Measurements from ENCODE around the gene HABP4.

Gene HABP4

DNA sequence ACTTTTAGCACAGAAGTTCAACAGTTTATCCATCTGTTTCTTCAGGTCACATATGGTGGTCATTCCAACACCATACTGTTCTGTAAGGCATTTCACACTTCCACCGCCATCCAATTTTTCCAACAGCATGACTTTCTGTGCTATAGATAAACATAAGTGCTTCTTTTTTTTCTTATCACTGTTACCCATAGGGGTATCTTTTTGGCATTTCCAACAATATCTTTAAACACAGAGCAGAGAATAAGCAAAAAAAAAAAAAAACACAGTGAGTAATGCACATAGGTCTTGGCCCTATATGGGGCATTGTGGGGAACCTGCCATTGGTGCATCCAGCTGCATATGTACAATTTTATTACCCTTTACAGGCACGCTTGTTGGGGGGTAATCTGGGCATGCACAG lies 19.6 kb upstream of the HABP4 start:
- no peak for DNase-seq (ENCODE audit: low read depth, low spot score)
- TF ChIP-seq, protein P1, sequence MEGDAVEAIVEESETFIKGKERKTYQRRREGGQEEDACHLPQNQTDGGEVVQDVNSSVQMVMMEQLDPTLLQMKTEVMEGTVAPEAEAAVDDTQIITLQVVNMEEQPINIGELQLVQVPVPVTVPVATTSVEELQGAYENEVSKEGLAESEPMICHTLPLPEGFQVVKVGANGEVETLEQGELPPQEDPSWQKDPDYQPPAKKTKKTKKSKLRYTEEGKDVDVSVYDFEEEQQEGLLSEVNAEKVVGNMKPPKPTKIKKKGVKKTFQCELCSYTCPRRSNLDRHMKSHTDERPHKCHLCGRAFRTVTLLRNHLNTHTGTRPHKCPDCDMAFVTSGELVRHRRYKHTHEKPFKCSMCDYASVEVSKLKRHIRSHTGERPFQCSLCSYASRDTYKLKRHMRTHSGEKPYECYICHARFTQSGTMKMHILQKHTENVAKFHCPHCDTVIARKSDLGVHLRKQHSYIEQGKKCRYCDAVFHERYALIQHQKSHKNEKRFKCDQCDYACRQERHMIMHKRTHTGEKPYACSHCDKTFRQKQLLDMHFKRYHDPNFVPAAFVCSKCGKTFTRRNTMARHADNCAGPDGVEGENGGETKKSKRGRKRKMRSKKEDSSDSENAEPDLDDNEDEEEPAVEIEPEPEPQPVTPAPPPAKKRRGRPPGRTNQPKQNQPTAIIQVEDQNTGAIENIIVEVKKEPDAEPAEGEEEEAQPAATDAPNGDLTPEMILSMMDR (IDR thresholded peaks at IDR 0.05; ENCODE audit: insufficient read depth, low read length, missing control alignments): no peak
- ChIA-PET CTCF (interaction anchor here (1.4 kb wide), 1 partner anchor 8 kb away, joined by 3 read pairs; no protein-coding TSS in a partner anchor), POLR2A (no interaction called here)
- no peak overlapping the region for H3K4me3 ChIP-seq (ENCODE audit: low read depth, low read length)

DNA sequence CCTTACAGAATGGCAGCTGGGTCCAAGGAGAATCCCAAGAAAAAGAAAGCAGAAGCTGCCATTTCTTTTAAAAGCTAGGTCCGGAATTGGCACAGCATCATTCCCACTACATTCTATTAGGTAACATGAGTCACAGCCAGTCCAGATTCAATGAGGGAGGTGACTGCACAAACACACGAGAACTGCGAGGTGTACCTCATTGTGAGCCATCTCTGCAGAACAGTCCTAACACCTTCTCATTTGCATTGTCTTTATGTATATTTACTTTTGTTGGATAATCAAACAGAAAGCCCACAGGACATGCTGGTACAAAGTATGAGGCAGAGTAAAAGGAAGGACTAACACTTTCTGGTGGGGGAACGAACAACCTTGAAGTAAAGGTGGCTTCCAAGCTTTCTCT lies 14.6 kb upstream of the HABP4 start:
- ChIA-PET CTCF (interaction anchor here (1.0 kb wide), 1 partner anchor 107 kb away, joined by 3 read pairs; no protein-coding TSS in a partner anchor), POLR2A (interaction anchor here (1.3 kb wide), 1 partner anchor 16 kb away, joined by 3 read pairs; no protein-coding TSS in a partner anchor)
- H3K4me3 ChIP-seq (ENCODE audit: low read depth, low read length): no peak overlapping the region
- TF ChIP-seq, protein P1 (IDR thresholded peaks at IDR 0.05; ENCODE audit: insufficient read depth, low read length, missing control alignments): no peak
- no peak for DNase-seq (ENCODE audit: low read depth, low spot score)

DNA sequence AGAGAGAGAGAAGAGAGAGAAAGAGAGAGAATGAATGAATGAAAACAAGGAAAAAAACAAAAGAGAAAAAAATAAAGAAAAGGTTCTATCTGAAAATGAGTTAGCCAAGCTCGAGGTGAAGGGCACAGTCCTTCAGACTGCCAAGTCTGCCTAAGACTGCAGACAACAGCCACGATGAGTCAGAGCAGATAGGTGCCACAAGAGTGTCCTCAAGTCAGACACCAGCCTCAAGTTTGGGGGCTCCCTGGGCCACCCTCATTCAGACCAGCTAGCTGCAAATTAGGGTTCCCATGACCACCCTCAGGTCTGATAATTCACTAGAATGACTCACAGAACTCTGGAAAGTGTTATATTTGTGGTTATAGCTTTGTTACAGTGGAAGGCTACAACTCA lies 13.9 kb upstream of the HABP4 start:
- CTCF ChIA-PET: no interaction called here

DNA sequence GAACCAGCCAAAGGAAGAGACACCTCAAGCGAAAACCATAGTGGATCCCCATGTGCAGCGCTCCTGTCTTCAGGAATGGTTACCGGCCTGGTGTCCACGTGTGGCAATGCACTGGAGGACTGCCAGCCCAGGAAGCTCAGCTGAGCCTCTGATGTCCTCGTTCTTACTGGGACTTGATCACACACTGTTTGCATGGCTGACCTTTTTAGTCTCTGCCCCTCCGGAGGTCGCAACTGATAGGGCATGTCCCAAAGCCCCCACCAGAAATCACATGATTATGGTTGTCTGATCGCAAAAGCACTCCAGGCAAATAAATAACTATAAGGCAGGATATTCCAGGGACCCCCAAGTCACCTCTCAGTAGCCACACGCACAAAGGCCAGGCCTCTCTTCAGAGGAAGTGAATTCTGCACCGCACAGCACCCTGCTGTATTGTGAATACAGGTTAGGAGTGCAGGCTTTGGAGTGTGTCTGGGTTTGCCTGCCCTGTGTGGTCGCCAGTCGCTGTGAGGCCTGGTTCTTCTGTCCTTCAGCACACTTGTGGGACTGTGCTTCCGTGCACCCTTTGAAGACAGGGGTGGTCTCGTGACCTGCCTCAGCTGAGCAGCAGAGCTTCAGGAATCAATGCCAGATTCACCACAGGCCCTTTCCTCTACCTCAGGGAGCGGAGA lies 13.4 kb upstream of the HABP4 start:
- ChIA-PET CTCF (no interaction called here), POLR2A (interaction anchor here (1.3 kb wide), 1 partner anchor 17 kb away, joined by 3 read pairs; no protein-coding TSS in a partner anchor)
- DNase-seq (ENCODE audit: low read depth, low spot score): no peak
- TF ChIP-seq, protein P1 (IDR thresholded peaks at IDR 0.05; ENCODE audit: insufficient read depth, low read length, missing control alignments): no peak
- H3K4me3 ChIP-seq (ENCODE audit: low read depth, low read length): no peak overlapping the region

More for the DNA sequence above, 13.9 kb upstream of the HABP4 start:
- POLR2A ChIA-PET: interaction anchor here (1.3 kb wide), 1 partner anchor 17 kb away, joined by 3 read pairs; no protein-coding TSS in a partner anchor
- H3K4me3 ChIP-seq (ENCODE audit: low read depth, low read length): no peak overlapping the region
- DNase-seq (ENCODE audit: low read depth, low spot score): no peak
- TF ChIP-seq, protein P1 (IDR thresholded peaks at IDR 0.05; ENCODE audit: insufficient read depth, low read length, missing control alignments): no peak

DNA sequence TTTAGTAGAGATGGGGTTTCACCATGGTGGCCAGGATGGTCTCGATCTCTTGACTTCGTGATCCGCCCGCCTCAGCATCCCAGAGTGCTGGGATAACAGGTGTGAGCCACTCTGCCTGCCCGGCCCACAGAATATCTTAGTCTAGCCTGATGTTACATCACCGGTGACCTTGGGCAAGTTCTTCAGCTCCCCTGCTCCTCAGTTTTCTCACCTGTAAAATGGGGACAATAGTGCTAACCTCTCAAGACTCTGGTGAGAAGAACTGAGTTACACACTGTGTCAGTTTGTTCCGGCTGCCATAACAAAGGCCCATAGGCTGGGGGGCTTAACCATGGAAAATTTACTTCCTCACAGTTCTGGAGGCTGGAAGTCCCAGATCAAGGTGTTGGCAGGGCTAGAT lies 12.5 kb upstream of the HABP4 start:
- POLR2A ChIA-PET: no interaction called here
- DNase-seq (ENCODE audit: low read depth, low spot score): no peak
- TF ChIP-seq, protein P1 (IDR thresholded peaks at IDR 0.05; ENCODE audit: insufficient read depth, low read length, missing control alignments): no peak
- no peak overlapping the region for H3K4me3 ChIP-seq (ENCODE audit: low read depth, low read length)
- CTCF ChIA-PET: interaction anchor here (1.7 kb wide), 1 partner anchor 12 kb away, joined by 4 read pairs; the partner anchor contains the start of gene HABP4

DNA sequence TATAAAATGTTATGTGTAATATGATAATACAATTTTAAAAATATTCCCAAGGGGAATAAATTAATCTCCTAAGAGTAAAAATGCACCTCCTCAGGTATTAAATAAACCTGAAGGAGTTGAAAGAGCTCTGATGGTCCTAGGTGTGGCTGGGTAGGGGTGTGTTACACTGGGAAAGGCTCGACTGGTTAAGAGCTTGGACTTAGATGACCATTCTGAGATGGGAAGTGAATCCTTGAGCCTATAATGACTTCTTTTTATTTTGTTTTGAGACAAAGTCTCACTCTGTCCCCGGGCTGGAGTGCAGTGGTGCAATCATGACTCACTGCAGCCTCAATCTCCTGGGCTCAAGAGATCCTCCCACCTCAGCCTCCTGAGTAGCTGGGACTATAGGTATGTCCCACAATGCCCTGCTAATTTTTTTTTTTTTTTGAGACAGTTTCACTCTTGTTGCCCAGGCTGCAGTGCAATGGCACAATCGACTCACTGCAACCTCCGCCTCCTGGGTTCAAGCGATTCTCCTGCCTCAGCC lies 9.2 kb upstream of the HABP4 start:
- ChIA-PET CTCF (interaction anchor here (1.3 kb wide), 1 partner anchor 9 kb away, joined by 3 read pairs; the partner anchor contains the start of gene HABP4), POLR2A (no interaction called here)
- no peak overlapping the region for H3K4me3 ChIP-seq (ENCODE audit: low read depth, low read length)
- no peak for DNase-seq (ENCODE audit: low read depth, low spot score)
- TF ChIP-seq, protein P1 (IDR thresholded peaks at IDR 0.05; ENCODE audit: insufficient read depth, low read length, missing control alignments): no peak

Measured in AG04449 (cell line).